NCI-H187 treated with DMSO at 0.1 percent for 48 hours (cell line): ENCODE data around the gene EHMT1.
"Not testable (repeated sequence)": the region's sequence is repeated elsewhere in the genome, so short reads cannot be mapped to it uniquely, and the experiment has no call there.

Source experiments
- DNase-seq: peaks from one replicate; lab custom pipeline; 2025; lab: John Stamatoyannopoulos, UW

The EHMT1 gene

DNA sequence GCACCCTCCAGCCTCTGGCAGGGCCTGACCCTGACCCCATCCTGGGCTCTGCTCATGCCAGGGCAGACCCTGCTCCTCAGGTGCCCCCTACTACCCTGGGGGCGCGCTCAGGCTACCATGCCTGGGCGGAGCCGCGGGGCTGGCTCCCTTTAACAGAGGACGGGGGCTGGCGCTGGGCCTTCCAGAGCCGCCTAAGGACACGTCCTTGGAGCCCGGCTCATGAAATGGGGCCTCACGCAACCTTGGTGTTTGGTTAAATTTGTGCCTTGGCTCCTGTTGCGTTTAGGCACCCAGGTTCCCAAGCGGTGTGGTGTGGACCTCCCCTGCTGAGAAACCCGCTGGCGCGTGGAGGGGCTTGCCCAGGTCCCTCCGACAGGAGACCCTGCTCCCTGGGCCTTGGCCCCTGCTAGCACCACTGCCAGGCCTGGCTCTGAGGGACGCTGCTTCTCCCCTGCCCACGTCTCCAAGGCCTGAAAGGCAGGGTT, 3.4 kb upstream of the EHMT1 start:
- no peak for DNase-seq

- DNase-seq = no peak
These were observed 639 bp downstream of the EHMT1 start for GRCh38 chr9:137619240-137620047.

GRCh38 chr9:137620048-137620405, 1.2 kb downstream of the EHMT1 start:
- DNase-seq = no peak

DNA sequence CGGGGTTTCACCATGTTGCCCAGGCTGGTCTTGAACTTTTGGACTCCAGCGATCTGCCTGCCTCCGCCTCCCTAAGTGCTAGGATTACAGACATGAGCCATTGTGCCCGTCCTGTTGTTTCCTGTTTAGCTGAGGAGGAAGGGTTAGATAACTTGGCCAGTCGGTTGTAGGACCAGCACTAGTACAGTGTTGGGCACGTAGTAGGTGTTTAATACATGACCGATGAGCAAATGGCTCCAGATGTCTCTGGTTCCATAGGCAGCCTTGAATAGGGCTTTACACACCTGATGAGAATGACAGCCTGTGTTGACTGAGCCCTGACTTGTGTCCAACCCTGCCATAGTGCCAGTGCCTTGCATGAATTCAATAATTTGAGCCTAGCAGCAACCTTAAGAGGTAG, 1.8 kb downstream of the EHMT1 start:
- no peak for DNase-seq

GRCh38 chr9:137621131-137621757, 2.4 kb downstream of the EHMT1 start:
- no peak for DNase-seq

DNA sequence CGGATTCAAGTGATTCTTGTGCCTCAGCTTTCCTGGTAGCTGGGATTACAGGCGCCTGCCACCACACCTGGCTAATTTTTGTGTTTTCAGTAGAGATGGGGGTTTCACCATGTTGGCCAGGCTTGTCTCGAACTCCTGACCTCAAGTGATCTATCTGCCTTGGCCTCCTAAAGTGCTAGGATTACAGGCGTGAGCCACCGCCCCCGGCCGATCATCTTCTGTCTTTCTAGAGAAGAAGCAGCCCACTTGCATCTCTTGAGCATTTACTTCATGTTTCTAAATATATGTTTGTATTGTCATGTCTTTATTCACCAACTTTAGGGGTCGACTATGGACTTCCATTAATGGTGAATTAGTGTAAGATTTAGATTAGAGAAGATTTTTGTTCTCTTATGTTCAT, 3.4 kb downstream of the EHMT1 start:
- not testable (repeated sequence) for DNase-seq

- no peak for DNase-seq
These were observed 7.7 kb downstream of the EHMT1 start for GRCh38 chr9:137626464-137626863.

DNA sequence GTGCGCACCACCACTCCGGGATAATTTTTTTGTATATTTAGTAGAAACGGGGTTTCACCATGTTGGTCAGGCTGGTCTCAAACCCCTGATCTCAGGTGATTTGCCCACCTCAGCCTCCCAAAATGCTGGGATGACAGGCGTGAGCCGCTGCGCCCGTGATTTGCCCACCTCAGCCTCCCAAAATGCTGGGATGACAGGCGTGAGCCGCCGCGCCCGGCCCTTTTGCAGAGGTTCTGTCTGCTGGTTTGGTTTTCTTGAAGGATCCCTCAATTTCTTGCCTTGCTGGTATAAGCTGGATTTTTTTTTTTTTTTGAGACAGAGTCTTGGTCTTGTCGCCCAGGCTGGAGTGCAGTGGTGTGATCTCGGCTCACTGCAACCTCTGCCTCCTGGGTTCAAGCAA, 8.6 kb downstream of the EHMT1 start:
- not testable (repeated sequence) for DNase-seq

DNA sequence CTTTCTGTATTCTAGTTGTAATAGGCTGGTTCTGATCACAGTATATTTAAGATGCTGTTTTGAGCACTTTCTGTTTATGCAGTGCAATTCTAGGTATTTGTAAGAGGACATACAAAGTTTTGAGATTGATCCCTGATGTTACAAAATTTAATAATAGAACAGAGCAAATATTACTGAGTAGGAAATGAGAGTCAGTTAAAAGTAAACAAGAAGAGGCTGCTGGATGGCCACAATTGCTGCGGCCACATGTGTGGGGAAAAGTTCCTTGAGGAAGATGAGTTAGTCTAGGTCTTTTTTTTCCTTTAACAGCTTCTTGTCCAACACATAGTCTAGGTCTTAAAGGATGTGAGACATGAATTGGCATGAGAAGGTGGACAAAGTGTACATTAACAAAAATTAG, 11.3 kb downstream of the EHMT1 start:
- no peak for DNase-seq

DNA sequence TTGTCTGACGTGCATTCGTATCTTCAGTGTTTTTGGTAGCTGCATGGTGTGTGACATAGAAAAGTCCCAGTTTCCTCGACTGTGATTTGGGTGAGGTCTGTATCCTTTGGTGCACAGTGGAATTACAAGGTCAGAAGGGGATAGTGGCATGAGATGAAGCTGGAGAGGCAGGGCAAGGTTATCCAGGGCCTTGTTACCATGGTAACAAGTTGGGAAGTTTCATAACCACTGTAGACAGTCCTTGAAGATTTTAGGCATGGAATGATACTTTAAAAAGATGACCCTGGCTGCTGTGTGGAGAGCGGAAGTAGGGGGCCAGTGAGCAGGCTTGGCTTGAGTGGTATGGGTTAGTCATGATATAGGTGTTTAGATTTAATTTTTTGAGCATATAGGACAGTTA, 11.9 kb downstream of the EHMT1 start:
- no peak for DNase-seq

GRCh38 chr9:137631345-137632229, 12.8 kb downstream of the EHMT1 start:
- DNase-seq = no peak

DNA sequence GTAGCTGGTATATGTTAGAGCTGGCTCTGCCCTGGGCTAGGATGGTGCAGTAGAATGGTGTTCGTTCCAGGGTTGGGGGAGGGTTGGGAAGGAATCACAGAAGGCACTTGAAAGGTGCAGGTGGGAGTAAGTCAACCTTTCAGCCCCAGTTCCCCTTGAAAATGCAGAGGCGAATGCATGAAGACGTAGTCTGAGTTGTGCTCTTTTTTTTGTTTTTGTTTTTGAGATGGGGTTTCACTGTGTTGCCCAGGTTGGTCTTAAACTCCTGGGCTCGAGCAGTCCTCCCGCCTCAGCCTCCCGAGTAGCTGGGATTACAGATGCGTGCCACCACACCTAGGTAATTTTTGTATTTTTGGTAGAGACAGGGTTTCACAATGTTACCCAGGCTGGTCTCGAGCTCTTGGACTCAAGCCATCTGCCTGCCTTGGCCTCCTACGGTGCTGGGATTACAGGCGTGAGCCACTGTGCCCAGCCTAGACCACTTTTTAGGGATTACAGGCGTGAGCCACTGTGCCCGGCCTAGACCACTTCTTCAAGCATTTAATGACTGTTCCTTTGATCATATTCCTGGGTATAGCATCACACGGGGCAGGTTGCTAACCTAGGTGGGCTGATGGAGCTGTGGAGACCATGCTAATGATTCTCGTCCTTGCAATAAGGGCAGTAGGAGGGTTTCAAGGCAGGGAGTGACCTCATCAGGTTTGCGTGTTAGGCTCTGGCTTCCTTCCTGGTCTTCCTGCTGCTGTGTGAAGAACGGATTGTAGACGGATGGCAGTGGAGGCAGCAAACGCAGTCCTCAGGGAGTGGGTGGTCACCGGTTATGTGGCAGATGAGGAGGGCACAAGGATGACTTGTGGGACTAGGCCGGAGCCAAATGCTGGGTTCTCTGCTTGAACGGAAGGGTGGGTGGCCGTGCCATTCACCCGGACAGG, 13.7 kb downstream of the EHMT1 start:
- DNase-seq = no peak

DNA sequence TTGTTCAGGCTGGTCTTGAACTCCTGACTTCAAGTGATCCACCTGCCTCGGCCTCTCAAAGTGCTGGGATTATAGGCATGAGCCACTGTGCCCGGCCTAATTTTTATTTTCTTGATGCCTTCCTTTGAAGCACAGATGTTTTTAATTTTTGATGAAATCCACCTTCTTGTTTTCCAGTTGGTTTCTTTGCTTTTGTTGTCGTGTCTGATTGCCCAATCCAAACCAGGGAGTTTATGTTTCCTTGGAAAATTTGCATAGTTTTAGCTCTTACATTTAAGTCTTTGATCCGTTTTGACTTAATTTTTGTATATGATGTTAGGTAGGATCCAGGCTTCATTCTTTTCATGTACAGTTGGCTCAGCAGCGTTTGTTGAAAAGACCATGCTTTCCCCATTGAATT, 15.2 kb downstream of the EHMT1 start:
- DNase-seq = no peak

DNA sequence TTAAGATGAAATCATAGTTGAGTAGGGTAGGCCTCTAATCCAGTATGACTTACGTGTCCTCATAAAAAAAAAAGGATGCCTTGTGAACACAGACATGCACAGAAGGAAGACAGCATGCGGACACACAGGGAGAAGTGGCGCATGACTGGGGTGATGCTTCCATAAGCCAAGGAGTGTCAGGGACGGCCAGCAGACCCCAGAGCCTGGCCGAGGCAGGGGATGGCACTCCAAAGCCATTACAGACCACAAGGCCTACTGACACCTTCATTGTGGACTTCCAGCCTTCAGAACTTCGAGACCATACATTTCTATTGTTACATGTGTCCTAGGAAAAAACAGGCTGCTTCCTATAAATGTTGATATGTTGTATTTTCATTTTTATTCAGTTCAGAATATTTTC, 19.9 kb downstream of the EHMT1 start:
- no peak for DNase-seq

- no peak for DNase-seq
These were observed 20.7 kb downstream of the EHMT1 start for GRCh38 chr9:137639303-137640051.

GRCh38 chr9:137640862-137641261, 22.1 kb downstream of the EHMT1 start:
- DNase-seq = no peak

GRCh38 chr9:137642118-137642601, 23.4 kb downstream of the EHMT1 start:
- DNase-seq = no peak

DNA sequence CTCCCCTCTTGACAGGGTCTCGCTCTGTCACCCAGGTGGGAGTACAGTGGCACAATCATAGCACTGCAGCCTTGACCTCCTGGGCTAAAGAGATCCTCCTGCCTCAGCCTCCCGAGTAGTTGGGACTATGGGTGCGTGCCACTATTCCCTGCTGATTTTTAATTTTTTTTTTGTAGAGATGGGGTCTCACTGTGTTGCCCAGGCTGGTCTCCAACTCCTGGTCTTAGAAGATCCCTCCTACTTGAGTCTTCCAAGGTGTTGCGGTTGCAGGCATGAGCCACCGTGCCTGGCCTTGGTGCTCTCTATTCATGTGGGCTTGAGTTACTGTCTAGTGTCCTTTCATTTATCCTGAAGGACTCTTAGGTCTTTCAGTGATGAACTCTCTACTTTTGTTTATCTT, 24.1 kb downstream of the EHMT1 start:
- DNase-seq = no peak

DNA sequence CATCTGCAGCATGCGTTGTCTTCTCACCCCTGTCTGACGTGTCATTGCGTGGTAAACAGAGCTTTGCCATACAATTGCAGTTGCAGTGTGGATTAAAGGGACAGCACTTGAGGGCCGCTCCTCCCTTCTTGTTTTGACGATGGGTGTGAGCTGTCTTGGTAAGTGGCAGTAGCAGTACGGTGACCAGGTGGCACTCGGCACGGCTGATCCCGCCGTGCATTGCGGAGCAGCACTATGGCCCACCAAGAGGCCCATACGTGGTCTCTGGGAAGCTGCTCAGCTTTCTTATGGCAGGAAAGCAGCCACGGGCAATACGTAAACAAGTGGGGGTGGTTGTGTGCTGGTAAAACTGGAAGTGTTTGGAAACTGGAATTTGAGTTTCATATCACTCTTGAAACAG, 25.1 kb downstream of the EHMT1 start:
- no peak for DNase-seq

- no peak for DNase-seq
These were observed 26.4 kb downstream of the EHMT1 start for GRCh38 chr9:137645211-137645610.

- DNase-seq = no peak
These were observed 27.5 kb downstream of the EHMT1 start for GRCh38 chr9:137646341-137646740.
